ENCODE data around the gene FOXA3. TPM values are rescaled to one million over a fixed set of nuclear protein-coding genes. Genes with fewer than 3 reads are reported as not detected.
"Not testable (repeated sequence)": the region's sequence is repeated elsewhere in the genome, so short reads cannot be mapped to it uniquely, and the experiment has no call there.

The FOXA3 gene
- total RNA-seq, 1 experiment from 2014 or later = 2.8 TPM

DNA sequence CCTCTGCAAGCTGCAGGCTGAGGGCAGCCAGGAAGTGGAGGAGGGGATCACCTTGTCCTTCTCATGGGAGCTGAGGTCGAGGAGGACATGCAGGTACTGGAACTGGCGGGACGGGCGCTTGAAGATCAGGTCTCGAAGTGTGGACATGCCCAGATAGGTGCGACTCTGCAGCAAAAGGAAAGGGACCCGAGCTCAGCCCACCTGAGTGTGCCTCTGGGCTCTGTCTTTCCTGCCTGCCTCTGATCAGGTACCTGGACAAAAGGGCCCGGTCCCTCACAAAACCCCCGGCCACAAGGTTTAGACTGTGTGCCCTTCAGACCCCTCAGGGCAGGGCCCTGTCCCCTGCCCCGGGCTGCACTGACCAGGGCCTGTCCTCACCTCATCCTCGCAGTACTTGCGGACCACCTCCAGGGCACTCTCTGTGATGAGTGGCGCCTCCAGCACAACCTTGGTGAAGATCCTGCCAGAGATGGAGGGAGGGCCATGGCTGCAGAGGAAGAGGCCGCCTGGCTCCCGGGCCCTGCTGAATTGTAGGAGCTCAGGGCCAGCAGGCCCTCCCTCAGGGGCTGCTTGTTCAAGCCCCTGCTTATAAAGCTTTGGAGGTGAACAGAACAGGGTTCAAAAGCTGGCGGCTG, 36.5 kb upstream of the FOXA3 start:
- no peak for DNase-seq (ENCODE audit: low read depth)

DNA sequence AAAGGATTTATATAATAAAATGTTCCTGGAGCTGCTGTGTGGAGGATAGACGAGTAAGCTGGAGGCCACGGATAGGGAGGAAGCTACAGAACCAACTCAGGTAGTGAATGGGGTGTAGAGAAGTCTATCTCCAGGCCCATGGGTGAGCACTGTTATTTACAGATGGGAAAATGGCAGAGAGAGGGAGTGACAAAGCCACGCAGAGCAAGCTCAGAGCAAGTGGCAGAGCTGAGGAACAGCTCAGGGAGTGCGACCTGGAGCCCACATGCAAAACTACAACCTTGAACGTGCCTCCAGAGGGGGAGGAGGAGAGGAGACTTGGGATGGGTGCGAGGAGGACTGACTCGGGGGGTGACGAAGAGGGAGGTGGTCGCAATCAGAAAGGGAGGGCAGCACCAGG, 35.6 kb upstream of the FOXA3 start:
- DNase-seq (ENCODE audit: low read depth) = no peak

DNA sequence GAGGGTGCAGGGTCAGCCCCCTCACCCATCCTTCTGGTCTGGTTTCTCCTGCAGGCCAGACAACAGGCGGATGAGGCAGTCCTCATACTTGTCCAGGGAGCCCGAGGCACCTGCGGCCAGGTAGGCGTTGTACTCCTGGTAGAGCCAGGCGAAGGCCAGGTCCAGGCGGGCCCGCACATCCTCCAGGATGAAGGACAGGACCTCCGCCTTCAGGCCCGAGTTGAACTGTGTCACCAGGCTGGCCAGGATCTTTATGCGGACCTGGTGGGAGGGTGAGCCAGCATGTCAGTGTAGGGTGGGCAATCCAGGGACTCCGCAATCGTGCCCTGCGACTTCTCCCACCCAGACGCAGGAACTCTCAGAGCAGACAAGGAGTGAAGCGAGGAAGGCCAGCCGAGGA, 35.2 kb upstream of the FOXA3 start:
- DNase-seq (ENCODE audit: low read depth) = no peak

GRCh38 chr19:45834970-45835369, 29.2 kb upstream of the FOXA3 start:
- DNase-seq (ENCODE audit: low read depth) = no peak

- DNase-seq (ENCODE audit: low read depth) = no peak
Observed at GRCh38 chr19:45842198-45842597, 21.9 kb upstream of the FOXA3 start.

GRCh38 chr19:45847663-45848062, 16.5 kb upstream of the FOXA3 start:
- no peak for DNase-seq (ENCODE audit: low read depth)

DNA sequence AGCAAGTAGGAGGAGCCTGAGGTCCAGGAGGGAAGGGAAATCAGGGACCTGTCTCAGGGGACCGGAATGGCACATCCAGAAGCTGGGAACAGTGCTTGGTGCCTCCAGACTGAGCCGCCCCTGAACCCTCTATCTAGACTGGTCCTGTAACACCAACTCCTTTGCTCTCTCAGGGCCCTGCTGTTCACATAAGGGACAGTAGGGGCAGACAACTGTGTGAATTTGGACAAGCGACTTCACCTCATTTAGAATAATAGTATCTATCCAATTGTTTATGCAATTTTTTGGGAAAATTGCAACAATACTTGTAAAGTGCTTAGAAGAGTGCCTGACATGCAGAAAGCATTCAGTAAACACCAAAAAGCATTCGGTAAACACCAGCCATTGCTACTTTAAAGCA, 15.2 kb upstream of the FOXA3 start:
- DNase-seq (ENCODE audit: low read depth) = no peak

- no peak for DNase-seq (ENCODE audit: low read depth)
Observed at GRCh38 chr19:45852145-45852750, 11.9 kb upstream of the FOXA3 start.

GRCh38 chr19:45852983-45853382, 11.1 kb upstream of the FOXA3 start:
- no peak for DNase-seq (ENCODE audit: low read depth)

- DNase-seq (ENCODE audit: low read depth) = no peak
Observed at GRCh38 chr19:45854167-45854778, 9.9 kb upstream of the FOXA3 start.

- no peak for DNase-seq (ENCODE audit: low read depth)
Observed at GRCh38 chr19:45860359-45861259, 3.5 kb upstream of the FOXA3 start.

DNA sequence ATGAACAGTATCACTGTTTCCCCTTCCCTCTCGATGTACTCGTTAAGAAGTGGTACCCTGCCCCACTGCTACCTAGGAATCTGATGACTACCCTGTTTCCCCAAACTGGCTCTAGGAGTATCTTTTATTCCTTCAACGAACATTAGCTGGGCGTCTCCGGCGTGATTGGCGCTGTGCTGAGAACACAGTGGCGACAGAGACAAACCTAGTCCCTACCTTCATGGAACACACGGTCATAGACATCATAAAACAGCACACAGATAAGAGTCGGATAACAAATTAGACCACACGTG, 1.9 kb upstream of the FOXA3 start:
- DNase-seq (ENCODE audit: low read depth) = no peak

GRCh38 chr19:45862564-45863334, 1.4 kb upstream of the FOXA3 start, which contains the start of gene SYMPK:
TSS of gene SYMPK (minus strand) at chr19:45863147. CDS start at chr19:45854495, 8,652 bp downstream.
- peak; percentile 98 for DNase-seq (ENCODE audit: low read depth)

DNA sequence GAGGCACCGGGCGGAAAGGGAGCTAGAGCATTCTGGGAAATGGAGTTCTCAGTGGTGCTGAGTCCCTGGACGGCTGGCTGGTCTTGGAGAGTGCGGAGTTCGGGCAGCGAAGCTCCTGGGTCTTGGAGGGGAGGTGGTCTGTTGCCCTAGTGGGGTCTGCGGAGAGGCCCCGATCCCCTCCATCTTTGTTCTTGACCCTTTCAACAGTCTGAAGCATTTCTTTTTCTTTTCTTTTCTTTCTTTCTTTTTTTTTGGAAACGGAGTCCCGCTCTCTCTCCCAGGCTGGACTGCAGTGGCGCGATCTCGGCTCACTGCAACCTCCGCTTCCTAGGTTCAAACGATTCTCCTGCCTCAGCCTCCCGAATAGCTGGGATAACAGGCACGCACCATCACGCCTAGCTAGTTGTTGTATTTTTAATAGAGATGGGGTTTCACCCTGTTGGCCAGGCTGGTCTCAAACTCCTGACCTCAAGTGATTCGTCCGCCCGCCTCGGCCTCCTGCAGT, 739 bp upstream of the FOXA3 start:
- DNase-seq (ENCODE audit: low read depth) = no peak

DNA sequence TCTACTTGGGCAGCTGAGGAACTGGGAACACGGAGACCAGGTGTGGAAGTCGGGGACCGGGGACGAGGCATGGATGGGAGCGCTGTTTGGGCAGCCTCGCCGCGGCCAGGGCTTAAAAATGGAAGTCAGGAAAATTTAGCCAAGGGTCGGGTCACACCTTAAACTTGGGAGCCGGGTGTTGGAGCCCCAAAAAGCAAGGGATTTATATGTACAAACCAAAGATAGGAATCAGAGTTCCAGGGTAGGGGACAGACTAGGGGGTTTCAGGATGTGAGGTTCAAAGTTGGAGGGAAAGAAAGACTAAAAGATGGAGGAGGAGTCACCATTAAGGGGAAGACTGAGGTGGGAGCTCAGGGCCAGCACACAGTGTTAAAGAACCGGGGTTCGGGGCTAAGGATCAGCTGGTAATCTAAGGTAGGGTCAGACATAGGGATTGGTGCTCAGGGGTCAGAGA, 530 bp downstream of the FOXA3 start:
- no peak for DNase-seq (ENCODE audit: low read depth)

DNA sequence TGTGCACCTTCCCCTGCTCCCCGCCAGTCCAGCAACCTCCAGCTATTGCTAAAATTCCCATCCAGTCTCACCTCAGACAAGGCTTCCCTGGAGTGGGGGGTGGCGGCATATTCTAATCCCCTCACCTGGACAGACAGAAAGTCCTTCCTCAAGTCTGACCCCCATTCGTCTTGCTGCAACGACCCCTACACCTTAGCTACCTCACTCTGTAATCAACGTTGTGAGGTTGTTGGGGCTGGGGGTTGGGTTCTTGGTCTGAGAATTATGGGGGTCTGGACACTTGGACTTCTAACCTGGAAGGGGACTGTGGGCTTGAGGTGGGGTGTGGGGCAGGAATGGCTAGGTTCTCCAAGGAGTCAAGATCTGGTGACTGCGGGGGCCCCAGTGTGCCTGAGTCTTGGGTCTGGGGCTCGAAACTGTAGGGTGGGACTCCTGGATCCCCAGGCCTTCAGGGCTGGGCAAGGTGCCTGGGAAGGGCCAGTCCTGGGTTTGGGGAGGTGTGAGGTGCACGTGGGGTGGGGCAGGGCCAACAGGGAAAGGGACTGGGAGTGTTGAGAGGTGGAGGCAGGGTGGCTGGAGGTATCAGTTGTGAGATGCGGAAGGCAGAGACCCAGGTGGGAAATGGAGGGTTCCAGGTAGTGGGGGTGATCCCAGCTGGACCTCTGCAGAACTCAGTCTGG, 1.3 kb downstream of the FOXA3 start:
- DNase-seq (ENCODE audit: low read depth) = no peak

DNA sequence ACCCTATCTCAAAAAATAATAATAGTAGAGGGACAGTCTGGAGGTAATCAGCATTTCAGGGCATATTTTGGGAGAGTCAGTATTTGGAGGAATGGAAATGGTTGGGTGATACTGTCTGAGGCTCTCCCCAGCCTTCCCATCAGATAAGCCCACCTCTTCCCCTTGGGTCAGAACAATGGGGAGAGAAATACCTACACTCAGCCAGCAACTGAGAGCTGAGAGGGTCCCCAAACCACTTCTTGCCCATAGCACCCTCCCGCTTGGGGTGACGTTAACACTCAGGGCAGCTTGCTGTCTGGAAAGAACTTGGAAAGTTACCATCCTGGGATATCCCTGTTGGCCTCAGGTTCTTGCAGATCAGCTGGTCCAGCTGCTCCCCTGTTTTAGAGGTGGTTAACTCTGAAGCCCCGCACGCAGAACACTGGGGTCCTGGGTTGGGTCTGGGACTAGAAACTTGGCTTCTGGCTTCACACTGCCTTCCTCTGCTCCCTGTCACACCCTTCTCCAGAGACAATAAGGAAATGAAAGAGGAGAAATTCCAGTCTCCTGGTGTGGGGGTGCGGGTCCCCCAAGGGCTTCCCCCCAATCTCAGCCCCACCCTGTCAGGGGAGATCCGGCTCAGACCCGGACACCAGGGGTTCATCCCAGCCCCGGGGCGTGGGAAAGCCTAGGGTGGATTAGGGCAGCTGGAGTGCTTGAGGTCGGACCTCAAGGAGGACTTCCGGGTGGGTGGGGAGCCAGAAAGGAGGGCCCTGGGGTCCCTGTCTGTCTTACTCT, 2.5 kb downstream of the FOXA3 start:
- no peak for DNase-seq (ENCODE audit: low read depth)

DNA sequence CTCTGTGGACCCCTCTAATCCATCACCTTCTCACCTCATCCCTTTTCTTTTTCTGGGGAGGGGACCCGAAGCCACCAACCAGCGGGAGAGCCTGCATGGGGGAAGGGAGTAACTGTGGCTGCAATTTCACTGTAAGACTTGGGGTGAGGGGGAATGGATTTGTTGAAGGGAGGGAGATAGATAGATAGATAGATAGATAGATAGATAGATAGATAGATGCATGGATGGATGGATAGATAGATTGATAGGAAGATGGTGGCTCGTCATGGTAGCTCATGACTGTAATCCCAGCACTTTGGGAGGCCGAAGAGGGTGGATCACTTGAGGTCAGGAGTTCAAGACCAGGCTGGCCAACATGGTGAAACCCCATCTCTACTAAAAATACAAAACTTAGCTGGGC, 3.1 kb downstream of the FOXA3 start:
- DNase-seq (ENCODE audit: low read depth) = not testable (repeated sequence)

GRCh38 chr19:45870798-45871197, 6.7 kb downstream of the FOXA3 start:
- DNase-seq (ENCODE audit: low read depth) = no peak

Measured in HT1080 (cell line).